Measurements from ENCODE around the gene KMT5B.

GRCh38 chr11:68256331-68256741, 43.2 kb upstream of the KMT5B start:
- TF ChIP-seq, protein P1, sequence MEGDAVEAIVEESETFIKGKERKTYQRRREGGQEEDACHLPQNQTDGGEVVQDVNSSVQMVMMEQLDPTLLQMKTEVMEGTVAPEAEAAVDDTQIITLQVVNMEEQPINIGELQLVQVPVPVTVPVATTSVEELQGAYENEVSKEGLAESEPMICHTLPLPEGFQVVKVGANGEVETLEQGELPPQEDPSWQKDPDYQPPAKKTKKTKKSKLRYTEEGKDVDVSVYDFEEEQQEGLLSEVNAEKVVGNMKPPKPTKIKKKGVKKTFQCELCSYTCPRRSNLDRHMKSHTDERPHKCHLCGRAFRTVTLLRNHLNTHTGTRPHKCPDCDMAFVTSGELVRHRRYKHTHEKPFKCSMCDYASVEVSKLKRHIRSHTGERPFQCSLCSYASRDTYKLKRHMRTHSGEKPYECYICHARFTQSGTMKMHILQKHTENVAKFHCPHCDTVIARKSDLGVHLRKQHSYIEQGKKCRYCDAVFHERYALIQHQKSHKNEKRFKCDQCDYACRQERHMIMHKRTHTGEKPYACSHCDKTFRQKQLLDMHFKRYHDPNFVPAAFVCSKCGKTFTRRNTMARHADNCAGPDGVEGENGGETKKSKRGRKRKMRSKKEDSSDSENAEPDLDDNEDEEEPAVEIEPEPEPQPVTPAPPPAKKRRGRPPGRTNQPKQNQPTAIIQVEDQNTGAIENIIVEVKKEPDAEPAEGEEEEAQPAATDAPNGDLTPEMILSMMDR (IDR thresholded peaks at IDR 0.05; ENCODE audit: low read depth, low read length, poor library complexity, severe bottlenecking), result no peak
- no peak for TF ChIP-seq EZH2phosphoT487 (IDR thresholded peaks at IDR 0.05; ENCODE audit: borderline replicate concordance, low read length)

All from DOHH2 (cell line).